GM12878 (cell line): ENCODE measurements around the gene TRIAP1. TPM values are rescaled to one million over a fixed set of nuclear protein-coding genes. Genes with fewer than 3 reads are reported as not detected.

Source experiments
- ATAC-seq: fragments of 200-7000 bp; cut with Tn5 transposase; 3 replicates; pipeline ENCODE4 v1.9.1; 2020; ENCODE audit warnings: mild to moderate bottlenecking, moderate library complexity
- BruUV-seq: library from RNA; stranded (reverse); fragments of 400-500 nt; replicated peaks from 2 replicates; lab custom pipeline; 2021; lab: Mats Ljungman, UMichigan
- CTCF ChIA-PET: fragments of 300-600 bp; sonication (Branson Sonifier 250); formaldehyde crosslinking; extraction: SDS; loops from one replicate; lab custom pipeline; 2021; ENCODE audit warnings: inconsistent platforms; lab: Yijun Ruan, JAX
- POLR2A ChIA-PET: fragments of 350-600 bp; formaldehyde crosslinking; extraction: SDS; loops from one replicate; lab custom pipeline; 2021; ENCODE audit warnings: inconsistent platforms; lab: Charles Lee
- RAD21 ChIA-PET: fragments of 300-600 bp; sonication (Branson Sonifier 250); formaldehyde crosslinking; loops from one replicate; lab custom pipeline; 2023; ENCODE audit warnings: antibody characterized with exemption; ENCODE audit not compliant: unreplicated experiment; lab: Charles Lee
- SMC1A ChIA-PET: fragments of 300-600 bp; sonication (Branson Sonifier 250); formaldehyde crosslinking; loops from one replicate; lab custom pipeline; 2023; ENCODE audit not compliant: unreplicated experiment, uncharacterized antibody; lab: Charles Lee
- DNase-seq: peaks from one replicate; pipeline ENCODE4 v3.0.0-alpha.2; 2011; ENCODE audit warnings: low read depth, low spot score
- FAIRE-seq: peaks from 3 replicates; lab custom pipeline; 2011; peaks lifted over from hg19 to GRCh38; lab: Jason Lieb, UNC
- H2AFZ ChIP-seq: 2 replicates; pipeline ENCODE4 v1.6.0; 2011; ENCODE audit warnings: low read depth, low read length, control low read depth; ENCODE audit not compliant: control insufficient read depth
- H3K27ac ChIP-seq: 2 replicates; pipeline ENCODE4 v1.5.1; 2011; ENCODE audit warnings: control low read depth; ENCODE audit not compliant: control insufficient read depth, insufficient read depth
- H3K27me3 ChIP-seq, 2 experiments: replicated peaks in 1 of 2; 2 replicates each; pipeline versions ENCODE4 v1.6.0 to v1.6.1; 2011; ENCODE audit warnings: low read length in 1 of 2; ENCODE audit not compliant: control insufficient read depth in 2 of 2, insufficient read depth in 2 of 2
- H3K36me3 ChIP-seq, 2 experiments: 2 replicates each; pipeline ENCODE4 v1.5.1; 2011; ENCODE audit warnings: low read length in 1 of 2; ENCODE audit not compliant: control insufficient read depth in 2 of 2, insufficient read depth in 2 of 2
- H3K4me1 ChIP-seq: 2 replicates; pipeline ENCODE4 v1.6.1; 2011; ENCODE audit warnings: mild to moderate bottlenecking, low read length, moderate library complexity, mixed read lengths; ENCODE audit not compliant: control insufficient read depth, insufficient read depth
- H3K4me2 ChIP-seq: 2 replicates; pipeline ENCODE4 v1.6.0; 2011; ENCODE audit warnings: control low read depth; ENCODE audit not compliant: control insufficient read depth, insufficient read depth
- H3K4me3 ChIP-seq: fragments of 200-600 bp; sonication (generic); 2 replicates; pipeline ENCODE4 v1.5.1; 2016
- H3K79me2 ChIP-seq: 2 replicates; pipeline ENCODE4 v1.6.0; 2011; ENCODE audit warnings: low read length; ENCODE audit not compliant: control insufficient read depth, insufficient read depth
- H3K9ac ChIP-seq: 2 replicates; pipeline ENCODE4 v1.8.0; 2011; ENCODE audit warnings: low read length, control low read depth, mixed read lengths; ENCODE audit not compliant: control insufficient read depth, insufficient read depth
- H3K9me3 ChIP-seq: replicated peaks from 3 replicates; pipeline ENCODE4 v1.5.1; 2011; ENCODE audit warnings: mild to moderate bottlenecking, low read length; ENCODE audit not compliant: control insufficient read depth, insufficient read depth
- H4K20me1 ChIP-seq: 2 replicates; pipeline ENCODE4 v1.6.0; 2011; ENCODE audit not compliant: control insufficient read depth, insufficient read depth
- CHD2 ChIP-seq: IDR thresholded peaks from 2 replicates; pipeline ENCODE4 v1.6.1; 2011; ENCODE audit warnings: low read depth, low read length, improper control_type of control experiment, borderline replicate concordance
- JUNB ChIP-seq: IDR thresholded peaks from 2 replicates; pipeline ENCODE4 v1.6.1; 2016; ENCODE audit warnings: antibody characterized with exemption, mild to moderate bottlenecking
- SP1 ChIP-seq: IDR thresholded peaks from one replicate; pipeline ENCODE4 v1.6.1; 2011; ENCODE audit warnings: low read depth, low read length
- SUPT20H ChIP-seq: IDR thresholded peaks from 2 replicates; pipeline ENCODE4 v1.6.1; 2011; ENCODE audit warnings: low read depth, mild to moderate bottlenecking, low read length, moderate library complexity, borderline replicate concordance; ENCODE audit not compliant: control insufficient read depth
- TAF1 ChIP-seq: IDR thresholded peaks from 2 replicates; pipeline ENCODE4 v1.6.1; 2011; ENCODE audit warnings: mild to moderate bottlenecking, low read depth, low read length, borderline replicate concordance
- WGBS: methylation state at CpG from one replicate; pipeline ENCODE4 v1.1.6; 2016; ENCODE audit warnings: low lambda C conversion rate; ENCODE audit not compliant: insufficient replicate concordance, insufficient coverage; ENCODE audit errors: missing lambda C conversion rate; 5-methylcytosine and 5-hydroxymethylcytosine counted together
- in situ Hi-C: fragments of 300-500 bp; cut with MboI; formaldehyde crosslinking; loops from 9 replicates; pipeline ENCODE4 v1.14.3; 2018; ENCODE audit warnings: mixed read lengths
- intact Hi-C: fragments of 100-400 bp; cut with micrococcal nuclease; formaldehyde crosslinking; loops from one replicate; pipeline ENCODE4 v1.14.2; 2022; ENCODE audit not compliant: unreplicated experiment
- polyA plus RNA-seq, 11 experiments: library from polyadenylated mRNA; depleted of rRNA in 4 of 11; unstranded in 6 of 11; stranded (reverse) in 5 of 11; fragments of >200 nt; fragmentation: Nextera tagmentation in 4 of 11; fragmentation: Illumina TruSeq in 1 of 11; extraction: Ambion mirVana in 4 of 11; extraction: Trizol in 1 of 11; gene quantifications; 1 replicate in 1 of 11; 2 replicates in 10 of 11; pipeline versions ENCODE4 v1.2.1 to v1.2.3, GENCODE V29; 2011 to 2016; ENCODE audit warnings: inconsistent platforms in 2 of 11, missing spikeins in 2 of 11, low read depth in 1 of 11
- total RNA-seq, 4 experiments: library from RNA; depleted of rRNA in 3 of 4; stranded (reverse); fragments of >200 nt in 3 of 4; fragmentation: Illumina TruSeq in 1 of 4; extraction: Trizol in 1 of 4; gene quantifications; 2 replicates each; pipeline versions ENCODE4 v1.2.1 to v1.2.3, GENCODE V29; 2013 to 2021
- TF ChIP-seq, protein P1 (sequence below): fragments of 450-650 bp; IDR thresholded peaks from 2 replicates; pipeline ENCODE4 v1.6.1; 2017; ENCODE audit warnings: mild to moderate bottlenecking, moderate library complexity

The TRIAP1 gene
- total and polyA plus RNA-seq, 10 of the 15 experiments (the other 5 are each of a cell fraction or from before 2014, with no cell fraction given) = 44.8 to 346 (median 80.8) TPM

DNA sequence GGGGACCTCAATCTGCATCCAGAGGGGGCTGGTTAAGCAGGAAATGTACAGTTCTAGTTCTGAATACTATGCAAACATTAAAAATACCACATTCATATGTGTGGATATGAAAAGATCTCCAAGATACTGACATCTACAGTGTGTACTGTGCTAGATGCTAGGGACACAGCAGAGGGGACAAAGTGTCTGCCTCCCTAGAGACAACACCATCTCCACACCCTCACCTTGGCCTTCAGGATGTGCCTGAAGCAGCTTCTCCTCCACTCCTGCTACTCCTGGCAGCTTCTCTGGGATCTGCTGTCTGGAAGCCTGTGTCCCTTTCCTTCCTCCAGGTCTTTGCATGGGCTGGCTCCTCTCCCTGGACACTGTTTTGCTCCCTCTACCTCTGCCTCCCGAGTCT is 34.0 kb upstream of the TRIAP1 start:
- in situ Hi-C loops (no loop called here), intact Hi-C loops (no loop called here)
- no peaks in the 10 kb centered on the region for H3K27me3 ChIP-seq
- BruUV-seq = no TSS peak
- H3K79me2 ChIP-seq = no peaks in the 10 kb centered on the region
- no peaks in the 10 kb centered on the region for H3K4me1 ChIP-seq
- no peak for ATAC-seq
- 47% methylated on average over 1 of the region's 1 CpG for WGBS
- no peak overlapping the region for H3K9ac ChIP-seq
- no peak for FAIRE-seq
- H3K36me3 ChIP-seq = no peaks in the 10 kb centered on the region
- CTCF ChIA-PET = interaction anchor here (0.6 to 1.7 kb wide), 2 partner anchors 16 to 919 kb away, joined by 3 to 4 read pairs; no protein-coding TSS in a partner anchor
- H3K9me3 ChIP-seq = no peaks in the 10 kb centered on the region
- no peaks in the 10 kb centered on the region for H4K20me1 ChIP-seq
- TF ChIP-seq SP1 = no peak
- no peak for TF ChIP-seq JUNB
- no peak for TF ChIP-seq SUPT20H
- TF ChIP-seq, protein P1, sequence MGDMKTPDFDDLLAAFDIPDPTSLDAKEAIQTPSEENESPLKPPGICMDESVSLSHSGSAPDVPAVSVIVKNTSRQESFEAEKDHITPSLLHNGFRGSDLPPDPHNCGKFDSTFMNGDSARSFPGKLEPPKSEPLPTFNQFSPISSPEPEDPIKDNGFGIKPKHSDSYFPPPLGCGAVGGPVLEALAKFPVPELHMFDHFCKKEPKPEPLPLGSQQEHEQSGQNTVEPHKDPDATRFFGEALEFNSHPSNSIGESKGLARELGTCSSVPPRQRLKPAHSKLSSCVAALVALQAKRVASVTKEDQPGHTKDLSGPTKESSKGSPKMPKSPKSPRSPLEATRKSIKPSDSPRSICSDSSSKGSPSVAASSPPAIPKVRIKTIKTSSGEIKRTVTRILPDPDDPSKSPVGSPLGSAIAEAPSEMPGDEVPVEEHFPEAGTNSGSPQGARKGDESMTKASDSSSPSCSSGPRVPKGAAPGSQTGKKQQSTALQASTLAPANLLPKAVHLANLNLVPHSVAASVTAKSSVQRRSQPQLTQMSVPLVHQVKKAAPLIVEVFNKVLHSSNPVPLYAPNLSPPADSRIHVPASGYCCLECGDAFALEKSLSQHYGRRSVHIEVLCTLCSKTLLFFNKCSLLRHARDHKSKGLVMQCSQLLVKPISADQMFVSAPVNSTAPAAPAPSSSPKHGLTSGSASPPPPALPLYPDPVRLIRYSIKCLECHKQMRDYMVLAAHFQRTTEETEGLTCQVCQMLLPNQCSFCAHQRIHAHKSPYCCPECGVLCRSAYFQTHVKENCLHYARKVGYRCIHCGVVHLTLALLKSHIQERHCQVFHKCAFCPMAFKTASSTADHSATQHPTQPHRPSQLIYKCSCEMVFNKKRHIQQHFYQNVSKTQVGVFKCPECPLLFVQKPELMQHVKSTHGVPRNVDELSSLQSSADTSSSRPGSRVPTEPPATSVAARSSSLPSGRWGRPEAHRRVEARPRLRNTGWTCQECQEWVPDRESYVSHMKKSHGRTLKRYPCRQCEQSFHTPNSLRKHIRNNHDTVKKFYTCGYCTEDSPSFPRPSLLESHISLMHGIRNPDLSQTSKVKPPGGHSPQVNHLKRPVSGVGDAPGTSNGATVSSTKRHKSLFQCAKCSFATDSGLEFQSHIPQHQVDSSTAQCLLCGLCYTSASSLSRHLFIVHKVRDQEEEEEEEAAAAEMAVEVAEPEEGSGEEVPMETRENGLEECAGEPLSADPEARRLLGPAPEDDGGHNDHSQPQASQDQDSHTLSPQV = no peak
- TF ChIP-seq CHD2 = no peak
- no peak for TF ChIP-seq TAF1
- no peak overlapping the region for H2AFZ ChIP-seq
- no peak for DNase-seq
- no peak overlapping the region for H3K27ac ChIP-seq
- SMC1A ChIA-PET = interaction anchor here (1.4 kb wide), 1 partner anchor 14 kb away, joined by 3 read pairs; no protein-coding TSS in a partner anchor
- no peak overlapping the region for H3K4me3 ChIP-seq
- RAD21 ChIA-PET = interaction anchor here (1.2 kb wide), 1 partner anchor 17 kb away, joined by 3 read pairs; no protein-coding TSS in a partner anchor
- POLR2A ChIA-PET = no interaction called here
- H3K4me2 ChIP-seq = no peak overlapping the region
